Fibroblast of lung (primary cell): ENCODE results near the gene MSMB.

Source experiments
- EZH2 ChIP-seq: IDR thresholded peaks from 2 replicates; pipeline ENCODE4 v1.5.1; 2012; ENCODE audit warnings: low read length, control low read depth, mild to moderate bottlenecking; ENCODE audit errors: missing control alignments
- TF ChIP-seq, protein P1 (sequence below), 2 donors: IDR thresholded peaks in 1 of 2; conservative IDR thresholded peaks in 1 of 2; 1 replicate in 1 of 2; 2 replicates in 1 of 2; pipeline ENCODE4 v1.5.1; 2011 to 2012; ENCODE audit warnings: low read length in 2 of 2, control low read depth in 1 of 2, inconsistent platforms in 1 of 2, low read depth in 1 of 2, mild to moderate bottlenecking in 1 of 2

DNA sequence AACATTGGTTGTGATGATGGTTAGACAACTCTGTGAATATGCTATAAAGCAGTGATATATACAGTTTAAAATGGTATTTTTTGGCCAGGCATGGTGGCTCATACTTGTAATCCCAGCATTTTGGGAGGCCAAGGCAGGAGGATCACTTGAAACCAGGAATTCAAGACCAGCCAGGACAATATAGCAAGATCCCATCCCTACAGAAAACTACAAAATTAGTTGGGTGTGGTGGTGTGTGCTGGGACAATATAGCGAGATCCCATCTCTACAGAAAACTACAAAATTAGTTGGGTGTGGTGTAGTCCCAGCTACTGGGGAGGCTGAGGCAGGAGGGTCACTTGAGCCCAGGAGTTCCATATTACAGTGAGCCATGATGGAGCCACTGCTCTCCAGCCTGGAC lies 27.5 kb upstream of the MSMB start:
- TF ChIP-seq, protein P1, sequence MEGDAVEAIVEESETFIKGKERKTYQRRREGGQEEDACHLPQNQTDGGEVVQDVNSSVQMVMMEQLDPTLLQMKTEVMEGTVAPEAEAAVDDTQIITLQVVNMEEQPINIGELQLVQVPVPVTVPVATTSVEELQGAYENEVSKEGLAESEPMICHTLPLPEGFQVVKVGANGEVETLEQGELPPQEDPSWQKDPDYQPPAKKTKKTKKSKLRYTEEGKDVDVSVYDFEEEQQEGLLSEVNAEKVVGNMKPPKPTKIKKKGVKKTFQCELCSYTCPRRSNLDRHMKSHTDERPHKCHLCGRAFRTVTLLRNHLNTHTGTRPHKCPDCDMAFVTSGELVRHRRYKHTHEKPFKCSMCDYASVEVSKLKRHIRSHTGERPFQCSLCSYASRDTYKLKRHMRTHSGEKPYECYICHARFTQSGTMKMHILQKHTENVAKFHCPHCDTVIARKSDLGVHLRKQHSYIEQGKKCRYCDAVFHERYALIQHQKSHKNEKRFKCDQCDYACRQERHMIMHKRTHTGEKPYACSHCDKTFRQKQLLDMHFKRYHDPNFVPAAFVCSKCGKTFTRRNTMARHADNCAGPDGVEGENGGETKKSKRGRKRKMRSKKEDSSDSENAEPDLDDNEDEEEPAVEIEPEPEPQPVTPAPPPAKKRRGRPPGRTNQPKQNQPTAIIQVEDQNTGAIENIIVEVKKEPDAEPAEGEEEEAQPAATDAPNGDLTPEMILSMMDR (conservative IDR thresholded peaks at IDR 0.05 in 1 of 2, IDR thresholded peaks at IDR 0.05 in 1 of 2; ENCODE audit: low read depth in 1 of 2, low read length in 2 of 2), result no peak
- no peak for TF ChIP-seq EZH2
